ENCODE data around the gene GUCA2B. TPM values are rescaled to one million over a fixed set of nuclear protein-coding genes. Genes with fewer than 3 reads are reported as not detected.

GUCA2B gene
- total RNA-seq, 4 donors from 2014 or later: not detected

- Histone ChIP-seq H3K36me3 (no peaks in the 10 kb centered on the region), H3K27me3 (no peaks in the 10 kb centered on the region), H3K9me3 (no peaks in the 10 kb centered on the region), H3K4me1 (no peaks in the 10 kb centered on the region), H3K4me3 (no peak overlapping the region), H3K27ac (no peak overlapping the region)
- no peak for TF ChIP-seq POLR2AphosphoS5 (IDR thresholded peaks at IDR 0.05)
- no peak for TF ChIP-seq EP300 (IDR thresholded peaks at IDR 0.05)
- no peak for TF ChIP-seq POLR2A (IDR thresholded peaks at IDR 0.05)
- no peak for TF ChIP-seq CTCF (IDR thresholded peaks at IDR 0.05)
- DNase-seq (ENCODE audit: low spot score in 2 of 2): no peak
- 71% methylated on average over 2 of the region's 2 CpGs for WGBS
These were observed 24.7 kb upstream of the GUCA2B start for GRCh38 chr1:42128499-42128898.

GRCh38 chr1:42128964-42129363 is 24.2 kb upstream of the GUCA2B start:
- no peaks in the 10 kb centered on the region for H3K27me3 ChIP-seq
- H3K27ac ChIP-seq: no peak overlapping the region
- no peak for TF ChIP-seq EP300 (IDR thresholded peaks at IDR 0.05)
- no peak for DNase-seq (ENCODE audit: low spot score in 2 of 2)
- no peaks in the 10 kb centered on the region for H3K4me1 ChIP-seq
- no peaks in the 10 kb centered on the region for H3K36me3 ChIP-seq
- H3K9me3 ChIP-seq: no peaks in the 10 kb centered on the region
- no peak overlapping the region for H3K4me3 ChIP-seq
- 68% methylated on average over 3 of the region's 3 CpGs for WGBS

- Histone ChIP-seq H3K27me3 (no peaks in the 10 kb centered on the region), H3K4me1 (no peaks in the 10 kb centered on the region), H3K27ac (no peak overlapping the region), H3K9me3 (no peaks in the 10 kb centered on the region), H3K4me3 (no peak overlapping the region), H3K36me3 (no peaks in the 10 kb centered on the region)
- TF ChIP-seq POLR2AphosphoS5 (IDR thresholded peaks at IDR 0.05): no peak
- TF ChIP-seq POLR2A (IDR thresholded peaks at IDR 0.05): no peak
- TF ChIP-seq EP300 (IDR thresholded peaks at IDR 0.05): no peak
- TF ChIP-seq CTCF (IDR thresholded peaks at IDR 0.05): no peak
- WGBS: 82% methylated on average over 5 of the region's 5 CpGs
- DNase-seq (ENCODE audit: low spot score in 2 of 2): no peak
These were observed 23.0 kb upstream of the GUCA2B start for GRCh38 chr1:42130061-42130660.

GRCh38 chr1:42133390-42133789 is 19.8 kb upstream of the GUCA2B start:
- Histone ChIP-seq H3K4me3 (no peak overlapping the region), H3K9me3 (no peaks in the 10 kb centered on the region), H3K4me1 (no peaks in the 10 kb centered on the region), H3K27me3 (peaks cover 3% of the 10 kb centered on the region), H3K36me3 (no peaks in the 10 kb centered on the region), H3K27ac (no peak overlapping the region)
- WGBS: 77% methylated on average over 5 of the region's 5 CpGs
- TF ChIP-seq EP300 (IDR thresholded peaks at IDR 0.05) (no peak), CTCF (IDR thresholded peaks at IDR 0.05) (no peak)
- no peak for DNase-seq (ENCODE audit: low spot score in 2 of 2)

- no peaks in the 10 kb centered on the region for H3K36me3 ChIP-seq
- H3K4me3 ChIP-seq: no peak overlapping the region
- H3K4me1 ChIP-seq: no peaks in the 10 kb centered on the region
- H3K27me3 ChIP-seq: peaks cover 3% of the 10 kb centered on the region
- 66% methylated on average over 9 of the region's 10 CpGs for WGBS
- TF ChIP-seq EP300 (IDR thresholded peaks at IDR 0.05): no peak
- TF ChIP-seq POLR2A (IDR thresholded peaks at IDR 0.05): no peak
- no peak for TF ChIP-seq CTCF (IDR thresholded peaks at IDR 0.05)
- TF ChIP-seq POLR2AphosphoS5 (IDR thresholded peaks at IDR 0.05): no peak
- H3K27ac ChIP-seq: no peak overlapping the region
- no peaks in the 10 kb centered on the region for H3K9me3 ChIP-seq
- no peak for DNase-seq (ENCODE audit: low spot score in 2 of 2)
These were observed 19.2 kb upstream of the GUCA2B start for GRCh38 chr1:42133809-42134526.

Data from suprapubic skin (tissue), 4 donors.